Gastrocnemius medialis (tissue), 4 donors: ENCODE results near the gene HIPK4.
"Not testable (repeated sequence)": the region's sequence is repeated elsewhere in the genome, so short reads cannot be mapped to it uniquely, and the experiment has no call there.

Experiments
- CTCF ChIP-seq, 5 experiments: fragments of 450-650 bp in 3 of 5; fragments of 200-600 bp in 2 of 5; sonication (generic) in 2 of 5; IDR thresholded peaks in 4 of 5; conservative IDR thresholded peaks in 1 of 5; 1 replicate in 4 of 5; 2 replicates in 1 of 5; pipeline ENCODE4 v1.5.1; 2016 to 2019; ENCODE audit warnings: antibody characterized with exemption in 5 of 5, mild to moderate bottlenecking in 3 of 5, moderate library complexity in 3 of 5
- POLR2A ChIP-seq, 2 donors: fragments of 450-650 bp; IDR thresholded peaks; one replicate each; pipeline ENCODE4 v1.6.1; 2017; ENCODE audit warnings: antibody characterized with exemption in 2 of 2, mild to moderate bottlenecking in 2 of 2, moderate library complexity in 2 of 2

- TF ChIP-seq CTCF (IDR thresholded peaks at IDR 0.05 in 4 of 5, conservative IDR thresholded peaks at IDR 0.05 in 1 of 5); POLR2A (IDR thresholded peaks at IDR 0.05): not testable (repeated sequence)
These were observed 40.3 kb upstream of the HIPK4 start for GRCh38 chr19:40430242-40430641.
